Hindlimb muscle (tissue), 1 donor: ENCODE results near the gene RLN3. TPM values are rescaled to one million over a fixed set of nuclear protein-coding genes. Genes with fewer than 3 reads are reported as not detected.
"Not testable (repeated sequence)": the region's sequence is repeated elsewhere in the genome, so short reads cannot be mapped to it uniquely, and the experiment has no call there.

Experiments
- DNase-seq: peaks from one replicate; pipeline ENCODE4 v3.0.0-alpha.2; 2013
- polyA plus RNA-seq: library from polyadenylated mRNA; unstranded; fragments of 120-200 nt; gene quantifications from one replicate; pipeline ENCODE4 v1.2.1, GENCODE V29; 2013; ENCODE audit not compliant: insufficient read length

The RLN3 gene
- polyA plus RNA-seq, 1 donor, result not detected

- DNase-seq, result no peak
Measured at GRCh38 chr19:13995017-13995728, 32.8 kb upstream of the RLN3 start.

- DNase-seq, result no peak
Measured at GRCh38 chr19:13995878-13996765, 31.8 kb upstream of the RLN3 start.

- no peak for DNase-seq
Measured at GRCh38 chr19:13996928-13997630, 30.9 kb upstream of the RLN3 start.

GRCh38 chr19:13997631-13997962, 30.4 kb upstream of the RLN3 start:
- DNase-seq, result no peak

GRCh38 chr19:13998426-13998825, 29.5 kb upstream of the RLN3 start:
- no peak for DNase-seq

- DNase-seq, result no peak
Measured at GRCh38 chr19:13999085-13999484, 28.9 kb upstream of the RLN3 start.

GRCh38 chr19:14000691-14001375, 27.1 kb upstream of the RLN3 start:
- DNase-seq, result no peak

- no peak for DNase-seq
Measured at GRCh38 chr19:14002571-14003250, 25.2 kb upstream of the RLN3 start.

GRCh38 chr19:14003251-14004055, 24.5 kb upstream of the RLN3 start:
- DNase-seq, result no peak

- peak; percentile 47 for DNase-seq
Measured at GRCh38 chr19:14004619-14005348, 23.2 kb upstream of the RLN3 start.

- peak; percentile 87 for DNase-seq
Measured at GRCh38 chr19:14005349-14006084, 22.4 kb upstream of the RLN3 start.

GRCh38 chr19:14006085-14006765, 21.7 kb upstream of the RLN3 start, which contains the start of gene RFX1:
TSS of gene RFX1 (minus strand) at chr19:14006320. CDS start at chr19:13993843, 12,477 bp downstream.
- DNase-seq, result peak; percentile 99

GRCh38 chr19:14006766-14007562, 21.0 kb upstream of the RLN3 start:
- no peak for DNase-seq

- DNase-seq, result no peak
Measured at GRCh38 chr19:14012378-14012915, 15.5 kb upstream of the RLN3 start.

- no peak for DNase-seq
Measured at GRCh38 chr19:14015524-14016035, 12.4 kb upstream of the RLN3 start.

- DNase-seq, result no peak
Measured at GRCh38 chr19:14019100-14019499, 8.8 kb upstream of the RLN3 start.

GRCh38 chr19:14019739-14020138, 8.2 kb upstream of the RLN3 start:
- not testable (repeated sequence) for DNase-seq

GRCh38 chr19:14021474-14021873, 6.5 kb upstream of the RLN3 start:
- DNase-seq, result no peak
